ENCODE results near the gene MPHOSPH9.

- TF ChIP-seq CTCF (optimal IDR thresholded peaks at IDR 0.05 in 1 of 3, IDR thresholded peaks at IDR 0.05 in 1 of 3, conservative IDR thresholded peaks at IDR 0.05 in 1 of 3; ENCODE audit: extremely low read depth in 1 of 3, insufficient read depth in 2 of 3, low read length in 3 of 3), result no peak
- TF ChIP-seq EZH2 (IDR thresholded peaks at IDR 0.05; ENCODE audit: low read length), result no peak
These were observed 89.0 kb downstream of the MPHOSPH9 start for GRCh38 chr12:123143736-123144461.
